HG02870 (cell line): Measurements from ENCODE around the gene SERPINB10.

Experiments used
- ATAC-seq: cut with Tn5 transposase; IDR thresholded peaks from one replicate; pipeline ENCODE4 v1.9.1; 2021; ENCODE audit warnings: mild to moderate bottlenecking, moderate library complexity; ENCODE audit not compliant: unreplicated experiment

Gene SERPINB10

DNA sequence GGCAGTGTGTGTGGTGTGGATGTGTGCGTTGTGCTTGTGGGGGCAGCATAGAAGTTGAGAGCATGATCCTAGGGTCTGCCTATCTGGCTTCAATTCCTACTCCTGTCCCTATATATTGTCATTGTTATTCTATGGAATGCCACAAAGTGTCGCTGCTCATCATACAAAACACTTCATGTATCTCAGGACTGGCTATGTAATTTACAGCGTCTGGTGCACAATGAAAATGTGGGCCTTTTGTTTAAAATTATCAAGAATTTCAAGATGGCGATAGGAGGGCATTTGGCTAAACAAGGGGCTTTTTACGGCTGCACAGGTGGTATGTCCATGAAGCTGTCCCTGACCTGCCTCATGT is 16.8 kb upstream of the SERPINB10 start:
- ATAC-seq = peak; percentile 66

DNA sequence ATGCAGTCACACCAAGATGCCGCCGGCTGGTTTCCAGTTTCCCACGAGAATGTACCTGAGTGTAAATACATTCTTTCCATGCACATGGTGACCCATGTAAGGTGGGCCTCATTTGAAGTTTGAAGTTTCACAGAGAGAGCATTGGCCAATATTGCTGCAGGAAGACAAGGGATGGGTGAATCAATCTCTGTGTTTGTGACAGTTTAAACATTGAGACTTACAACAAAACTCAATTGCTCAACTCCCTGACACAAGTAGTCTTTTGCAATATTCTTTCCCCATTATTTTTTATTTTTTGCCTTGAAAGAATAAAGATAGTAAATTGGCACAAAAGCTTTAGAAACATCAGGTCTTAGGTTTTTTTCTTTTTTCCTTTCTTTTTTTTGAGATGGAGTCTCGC is 15.2 kb upstream of the SERPINB10 start:
- no peak for ATAC-seq

DNA sequence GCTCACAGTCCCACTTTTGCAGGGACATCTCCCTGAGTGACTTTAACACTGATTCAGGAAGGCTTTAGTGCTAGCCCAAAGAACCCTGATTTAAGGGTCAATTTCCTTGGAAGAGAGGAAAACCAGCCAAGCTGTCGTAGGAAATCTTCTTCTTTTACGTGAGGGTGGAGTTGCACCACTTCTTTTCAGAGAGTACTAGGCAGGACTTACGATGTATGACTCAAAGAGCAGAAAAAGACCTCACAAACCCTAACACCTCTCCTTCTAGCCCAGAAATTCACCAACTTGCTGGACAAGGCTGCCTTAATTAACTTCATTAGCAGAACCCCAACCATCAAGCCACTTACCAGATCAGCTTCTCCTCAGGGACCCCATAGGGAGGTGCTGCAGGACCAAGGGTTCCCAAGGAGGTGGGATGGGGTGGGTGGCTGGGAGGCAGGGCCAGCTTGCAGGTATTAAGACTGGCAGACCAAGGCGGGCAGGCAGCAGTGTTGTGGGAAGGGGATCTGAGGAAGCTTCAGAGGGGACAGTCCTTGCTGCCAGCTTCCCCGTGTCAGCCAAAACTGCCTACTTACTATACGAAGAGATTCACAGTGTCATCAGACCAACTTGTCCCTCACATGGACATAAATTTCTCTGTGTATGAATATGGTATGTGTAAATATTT is 13.5 kb upstream of the SERPINB10 start:
- ATAC-seq = no peak

DNA sequence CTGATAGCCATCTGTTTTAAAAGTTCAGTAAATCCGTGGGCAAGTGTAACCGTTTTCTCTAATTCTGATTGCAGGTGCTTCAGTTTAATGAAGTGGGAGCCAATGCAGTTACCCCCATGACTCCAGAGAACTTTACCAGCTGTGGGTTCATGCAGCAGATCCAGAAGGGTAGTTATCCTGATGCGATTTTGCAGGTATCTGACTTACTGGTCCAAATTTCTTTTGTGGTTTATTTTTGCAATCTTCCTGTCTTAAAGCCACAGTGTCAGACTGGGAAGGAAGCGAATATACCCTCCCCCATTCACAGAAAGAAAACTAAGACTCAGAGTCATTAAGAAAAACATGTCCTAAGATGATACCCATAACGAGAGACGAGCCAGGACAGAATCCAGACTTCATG is 12.6 kb upstream of the SERPINB10 start:
- ATAC-seq = no peak

DNA sequence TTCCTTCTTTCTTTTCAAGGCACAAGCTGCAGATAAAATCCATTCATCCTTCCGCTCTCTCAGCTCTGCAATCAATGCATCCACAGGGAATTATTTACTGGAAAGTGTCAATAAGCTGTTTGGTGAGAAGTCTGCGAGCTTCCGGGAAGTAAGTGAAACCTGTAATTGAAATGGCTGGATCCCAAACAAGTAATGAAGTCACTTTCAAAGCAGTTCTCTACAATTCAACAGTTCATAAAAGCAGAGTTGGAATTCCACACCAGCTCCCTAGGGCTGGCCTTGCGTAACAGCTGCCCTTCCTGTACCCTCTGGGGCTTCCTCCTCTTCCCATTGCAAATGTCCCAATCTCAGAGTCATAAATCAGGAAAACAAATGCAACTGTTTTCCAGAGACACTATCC is 10.7 kb upstream of the SERPINB10 start:
- no peak for ATAC-seq

DNA sequence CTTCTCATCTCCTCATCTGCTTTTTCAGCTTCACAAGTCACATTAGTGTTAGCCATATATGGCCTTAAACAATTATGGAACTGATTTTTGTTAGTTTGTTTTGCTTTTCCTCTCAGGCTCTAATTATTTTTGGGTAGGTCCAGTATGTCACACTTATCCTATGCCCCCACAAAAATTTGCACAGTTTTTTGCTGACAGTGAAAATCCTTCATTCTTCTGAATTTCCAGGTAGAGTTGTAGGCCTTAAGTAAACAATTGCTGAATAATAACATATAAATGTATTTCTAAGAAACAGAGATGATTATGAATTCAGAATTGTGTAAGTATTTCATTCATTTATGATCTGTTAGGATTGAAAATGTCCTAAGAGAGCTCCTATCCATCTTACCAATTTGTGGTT is 8.6 kb upstream of the SERPINB10 start:
- no peak for ATAC-seq

DNA sequence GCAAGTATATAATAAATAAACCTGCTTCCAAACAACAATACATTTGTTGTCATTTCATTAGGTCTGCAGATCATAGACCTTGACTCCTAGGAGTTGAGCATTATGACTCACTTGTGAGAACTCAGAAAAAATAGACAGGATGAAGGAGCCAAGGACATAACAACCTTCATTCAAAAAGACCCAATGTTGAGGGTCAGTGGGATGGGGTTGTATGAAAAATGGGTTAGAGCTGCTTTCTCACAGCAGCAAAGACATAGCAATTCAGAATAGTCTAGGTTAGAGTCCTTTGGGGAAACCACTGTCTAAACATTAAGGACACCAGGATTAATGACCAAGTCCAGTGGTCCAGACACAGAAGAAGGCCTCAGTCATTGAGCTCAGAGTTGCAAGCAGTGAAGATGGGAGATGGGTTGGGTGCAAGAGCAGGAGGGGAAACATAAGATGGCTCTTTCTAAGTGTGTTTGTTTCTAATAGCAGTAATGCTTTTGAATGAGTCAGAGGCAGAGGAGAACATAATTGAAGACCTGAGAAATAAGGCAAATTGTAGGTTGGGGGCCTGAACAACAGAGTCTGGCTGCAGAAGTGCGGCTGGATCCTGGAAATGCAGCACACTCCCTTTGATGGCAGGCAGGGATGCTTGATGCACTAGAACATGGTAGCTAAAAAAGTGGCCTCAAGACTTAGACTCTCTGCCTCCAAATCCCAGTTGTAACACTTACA is 3.7 kb upstream of the SERPINB10 start:
- no peak for ATAC-seq

DNA sequence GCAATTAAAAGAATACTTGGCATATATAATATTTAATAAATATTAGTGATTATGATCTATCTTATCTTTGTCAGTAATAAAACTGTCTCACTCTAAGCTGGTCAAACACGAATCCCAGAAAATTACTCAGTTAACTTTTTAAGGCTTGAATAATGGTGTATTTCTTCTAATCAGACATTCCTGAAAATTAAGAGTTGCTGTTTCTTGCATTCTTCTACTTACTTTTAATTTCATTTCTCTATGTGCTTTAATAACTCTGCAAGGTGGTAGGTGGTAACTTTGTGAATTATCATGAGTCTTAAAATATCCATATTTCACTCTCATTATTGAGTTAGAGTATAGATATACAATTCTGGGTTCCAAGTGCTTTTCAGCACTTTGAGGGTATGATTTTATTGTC is 3.1 kb upstream of the SERPINB10 start:
- no peak for ATAC-seq

DNA sequence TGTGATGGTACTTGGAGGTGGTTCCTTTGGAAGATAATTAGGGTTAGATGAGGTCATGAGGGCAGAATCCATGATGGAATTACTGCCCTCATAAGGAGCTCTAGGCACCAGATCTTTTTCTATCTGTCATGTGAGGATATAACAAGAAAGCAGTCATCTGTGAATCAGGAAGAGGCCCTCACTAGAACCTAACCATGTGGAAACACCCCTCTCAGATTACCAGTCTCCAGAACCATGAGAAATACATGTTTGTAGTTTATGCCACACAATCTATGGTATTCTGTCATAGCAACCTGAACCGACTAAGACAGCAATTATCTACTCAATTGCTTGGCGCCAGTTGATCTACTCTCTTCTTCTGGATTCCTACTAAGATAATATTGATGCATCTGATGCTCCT is 2.4 kb upstream of the SERPINB10 start:
- ATAC-seq = no peak

DNA sequence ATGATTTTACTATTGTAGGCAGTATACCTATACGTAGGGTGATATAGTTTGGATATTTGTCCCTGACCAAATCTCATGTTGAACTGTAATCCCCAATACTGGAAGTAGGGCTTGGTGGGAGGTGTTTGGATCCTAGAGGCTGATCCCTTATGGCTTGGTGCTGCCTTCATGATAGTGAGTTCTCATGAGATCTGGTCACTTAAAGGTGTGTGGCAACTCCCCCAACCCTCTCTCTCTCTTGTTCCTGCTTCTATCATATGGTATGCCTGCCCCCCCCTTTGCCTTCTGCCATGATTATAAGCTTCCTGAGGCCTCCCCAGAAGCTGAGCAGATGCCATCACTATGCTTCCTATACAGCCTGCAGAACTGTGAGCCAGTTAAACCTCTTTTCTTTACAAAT is 1.7 kb upstream of the SERPINB10 start:
- ATAC-seq = no peak

DNA sequence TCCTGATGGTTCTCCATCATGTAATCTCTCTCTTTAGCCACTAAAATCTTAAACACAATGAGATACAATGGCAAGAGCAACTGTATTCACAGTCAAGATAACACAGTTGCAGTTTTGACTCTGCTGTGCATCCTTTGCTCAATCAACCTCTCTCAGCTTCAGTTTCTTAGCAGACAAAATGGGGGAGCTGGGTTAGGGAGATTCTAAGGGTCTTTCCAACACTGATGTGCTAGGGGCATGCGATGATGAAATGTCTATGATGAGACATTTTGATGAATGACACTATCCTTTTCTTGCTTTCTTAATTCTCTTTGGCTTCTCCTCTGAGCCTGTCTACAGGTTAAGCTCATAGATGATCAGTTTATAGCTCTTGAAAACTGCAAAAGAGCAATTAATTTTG is 1.1 kb downstream of the SERPINB10 start:
- ATAC-seq = no peak

DNA sequence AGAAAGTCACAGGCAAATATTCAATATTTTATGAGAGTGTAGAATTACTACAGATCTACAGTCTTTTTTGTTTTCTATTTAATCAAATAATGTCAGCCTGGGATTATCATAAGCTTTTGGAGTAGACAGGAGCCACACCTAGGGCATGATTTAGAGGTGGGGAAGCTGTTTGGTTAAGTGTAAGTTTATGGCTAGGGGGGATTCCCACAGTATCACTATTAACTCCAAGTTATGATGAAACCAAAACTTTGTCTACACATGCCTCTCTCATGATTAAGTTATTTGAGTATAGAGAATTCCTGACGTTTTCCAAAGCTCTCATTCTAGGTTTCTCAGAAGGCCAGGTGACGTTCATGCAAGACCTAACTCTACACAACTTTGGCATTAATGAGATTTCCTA is 2.1 kb downstream of the SERPINB10 start:
- peak; percentile 71 for ATAC-seq

DNA sequence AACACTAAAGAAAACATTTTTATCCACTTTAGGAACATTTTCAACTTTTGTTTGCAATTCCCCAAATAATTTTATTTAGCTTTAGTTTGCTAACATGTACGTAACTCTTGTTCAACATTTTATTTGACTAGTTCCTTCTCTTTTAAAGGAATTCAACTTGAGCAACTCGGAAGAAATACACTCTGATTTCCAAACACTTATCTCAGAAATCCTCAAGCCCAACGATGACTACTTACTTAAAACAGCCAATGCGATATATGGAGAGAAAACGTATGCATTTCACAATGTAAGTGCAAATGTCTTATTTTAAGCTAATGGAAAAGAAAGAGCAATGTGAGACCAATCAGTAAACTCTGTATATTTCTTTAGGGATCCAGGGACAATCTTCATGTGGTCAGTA is 10.1 kb downstream of the SERPINB10 start:
- ATAC-seq = no peak

DNA sequence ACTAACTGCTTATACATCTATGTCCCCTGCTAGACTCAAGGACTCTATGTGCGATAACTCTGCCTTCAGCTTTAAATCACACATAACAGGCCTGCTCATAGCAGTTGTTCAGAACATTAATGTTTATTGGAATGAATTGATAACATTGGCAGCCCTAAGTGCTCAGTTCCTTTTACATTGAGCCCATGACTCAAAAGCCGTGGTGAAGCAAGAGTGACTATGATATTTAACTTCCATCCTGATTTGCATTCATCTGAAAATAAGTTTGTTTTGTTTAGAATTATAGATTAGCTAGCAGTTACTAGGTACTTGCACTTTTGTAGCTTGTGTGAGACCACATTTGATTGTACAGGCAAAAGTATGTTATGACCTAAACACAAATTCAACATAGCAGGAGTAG is 14.3 kb downstream of the SERPINB10 start:
- ATAC-seq = no peak

DNA sequence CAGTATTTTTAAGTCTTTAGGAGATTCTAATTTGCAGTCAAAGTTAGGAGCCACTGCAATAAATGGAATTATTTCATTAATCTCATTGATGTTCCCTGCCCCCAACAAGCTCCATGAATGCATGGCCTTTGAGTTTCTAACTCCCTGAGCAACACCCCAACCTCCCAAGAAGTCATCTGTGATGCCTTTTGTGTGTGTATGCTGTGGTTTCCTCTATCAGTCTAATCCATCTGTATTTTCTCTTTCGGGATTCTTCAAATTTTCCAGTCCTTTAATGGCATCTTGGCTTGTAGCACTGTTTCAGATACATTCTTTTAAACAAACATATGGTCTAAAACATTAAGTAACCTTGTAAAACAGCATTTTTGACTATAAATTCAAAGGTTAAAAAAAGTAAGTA is 16.8 kb downstream of the SERPINB10 start:
- no peak for ATAC-seq

DNA sequence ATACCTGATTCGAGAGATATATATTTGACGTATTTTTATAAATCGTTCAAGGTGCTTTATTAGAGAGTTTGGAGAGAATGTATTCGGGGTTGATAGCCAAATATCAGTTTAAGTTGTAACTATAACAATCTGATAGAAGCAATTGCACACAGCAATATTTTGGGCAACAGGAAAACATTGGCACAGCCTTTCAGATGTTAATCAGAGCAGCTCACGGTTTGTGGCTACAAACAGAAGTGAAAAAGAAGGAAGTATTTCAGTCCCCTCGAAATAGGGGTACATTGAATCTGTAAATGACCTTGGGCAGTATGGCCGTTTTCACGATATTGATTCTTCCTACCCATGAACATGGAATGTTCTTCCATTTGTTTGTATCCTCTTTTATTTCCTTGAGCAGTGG is 20.6 kb downstream of the SERPINB10 start:
- no peak for ATAC-seq

DNA sequence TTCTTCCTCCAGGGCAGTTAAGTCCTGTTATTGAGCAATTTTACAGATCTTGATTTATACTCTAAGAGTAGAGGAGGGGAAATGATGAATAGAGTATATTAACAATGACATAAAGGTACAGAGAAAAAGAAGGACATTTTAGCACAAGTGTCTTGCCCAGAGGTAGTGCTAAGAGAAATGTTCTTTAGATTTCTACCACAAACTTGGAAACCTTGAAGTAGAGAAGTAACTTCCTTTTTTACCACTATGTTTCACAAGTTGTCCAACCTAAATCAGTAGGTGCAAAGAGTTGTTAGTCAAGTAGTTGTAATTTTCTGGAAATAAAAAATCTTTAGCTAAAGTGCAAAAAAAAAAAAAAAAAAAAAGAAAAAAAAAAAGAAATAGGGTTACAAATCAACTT is 21.6 kb downstream of the SERPINB10 start:
- ATAC-seq = peak; percentile 70

DNA sequence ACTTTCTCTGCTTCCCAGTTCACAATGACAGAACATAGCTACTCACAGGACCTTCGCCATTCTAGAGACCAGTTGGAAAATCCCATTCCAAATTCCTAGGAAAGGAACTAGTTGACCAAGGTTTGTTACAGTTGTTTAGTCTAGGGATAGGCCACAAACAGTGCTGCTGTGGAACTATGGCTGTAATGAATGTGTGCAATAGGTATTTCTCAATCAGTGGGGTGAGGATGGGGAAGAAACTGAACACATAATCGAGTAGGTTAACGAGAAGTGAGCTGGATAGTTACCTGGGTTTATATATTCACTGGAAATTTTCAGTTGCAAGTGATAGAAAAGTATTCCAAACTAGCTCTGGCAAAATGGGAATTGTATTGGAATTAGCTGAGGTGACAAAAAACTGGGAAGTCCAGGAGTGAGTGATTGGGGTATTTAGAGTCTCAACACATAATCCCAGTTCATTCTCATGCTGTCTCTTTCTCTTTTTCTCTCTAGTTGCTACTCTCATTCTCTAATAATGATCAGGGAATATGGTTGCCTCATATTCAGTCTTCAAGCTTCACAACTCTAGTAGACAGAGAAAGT is 23.1 kb downstream of the SERPINB10 start:
- no peak for ATAC-seq

DNA sequence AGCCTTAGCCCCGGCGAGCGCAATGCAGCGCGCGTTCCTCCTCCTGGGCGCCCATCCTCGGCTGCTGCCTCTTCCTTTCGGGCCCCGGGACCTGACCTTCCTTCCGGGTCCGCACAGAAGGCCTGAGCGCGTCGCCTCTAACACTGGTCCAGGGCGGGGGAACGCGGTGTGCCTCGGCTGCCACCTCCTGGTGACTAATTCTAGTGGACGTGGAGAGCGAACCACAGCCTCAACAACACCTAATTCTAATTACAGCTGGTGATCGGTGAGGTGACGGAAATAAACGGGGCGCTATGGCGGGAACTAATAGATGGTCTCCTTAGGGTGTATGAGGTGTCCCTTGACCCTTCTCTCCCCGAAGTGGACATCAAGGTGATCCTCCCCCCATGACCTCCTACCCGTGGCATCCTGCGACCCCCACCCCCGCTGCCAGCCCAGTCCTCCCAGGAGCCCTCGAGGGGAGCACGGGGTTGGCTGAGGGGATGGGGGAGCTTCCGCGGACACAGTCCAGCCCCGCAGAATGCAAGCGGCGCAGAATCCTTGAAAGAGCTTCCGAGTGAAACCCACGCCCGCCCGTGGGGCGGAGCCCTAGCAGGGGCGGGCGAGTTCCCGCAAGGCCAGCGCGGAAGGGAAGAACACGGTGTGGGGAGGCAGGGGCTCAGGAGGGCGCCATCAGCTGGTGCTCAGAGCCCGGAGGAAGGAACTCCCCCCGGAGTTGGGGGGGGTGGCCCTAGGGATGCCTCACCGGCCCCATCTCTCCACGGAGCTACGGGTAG is 28.6 kb downstream of the SERPINB10 start:
- peak; percentile 95 for ATAC-seq

DNA sequence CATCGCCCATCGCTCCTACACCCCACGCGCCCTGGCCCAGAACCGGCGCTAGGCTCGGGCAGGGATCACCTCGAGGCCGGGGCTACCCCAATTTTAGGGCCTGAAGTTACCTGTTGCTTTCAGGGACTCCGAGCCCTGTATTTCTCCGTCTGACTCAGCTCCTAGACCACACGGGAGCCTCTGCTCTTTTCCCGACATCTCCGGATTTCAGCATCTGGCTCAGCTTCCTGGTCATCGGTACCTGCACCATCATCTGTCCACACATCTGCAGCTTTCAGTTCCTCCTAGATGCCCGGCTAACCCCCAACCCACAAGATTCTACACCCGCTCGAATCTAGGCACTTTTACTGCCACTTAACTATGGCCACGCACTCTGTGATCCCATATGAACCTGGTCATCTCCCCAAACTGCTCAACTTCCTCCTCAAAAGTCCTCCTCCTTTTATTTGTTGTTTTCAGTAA is 29.2 kb downstream of the SERPINB10 start:
- peak; percentile 31 for ATAC-seq

DNA sequence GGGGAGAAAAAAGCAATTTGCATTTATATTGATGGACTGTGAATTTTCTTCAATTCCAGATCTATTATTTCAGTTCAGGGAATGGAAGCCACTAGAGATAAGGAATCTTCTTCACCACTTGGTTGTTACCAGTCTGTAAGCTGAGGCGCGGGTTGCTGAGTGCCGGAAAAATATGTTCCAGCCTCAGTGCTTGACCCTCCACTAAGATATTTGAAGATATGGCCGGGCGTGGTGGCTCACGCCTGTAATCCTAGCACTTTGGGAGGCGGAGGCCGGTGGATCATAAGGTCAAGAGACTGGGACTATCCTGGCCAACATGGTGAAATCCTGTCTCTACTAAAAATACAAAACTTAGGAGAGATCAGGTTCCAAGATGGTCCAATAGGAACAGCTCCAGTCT is 32.2 kb downstream of the SERPINB10 start:
- no peak for ATAC-seq
